Endometrial microvascular endothelial cells (primary cell): ENCODE results near the gene JADE2. TPM values are rescaled to one million over a fixed set of nuclear protein-coding genes. Genes with fewer than 3 reads are reported as not detected.

ENCODE experiments used
- in situ Hi-C: cut with HindIII; loops from 2 replicates; pipeline ENCODE4 v1.10.0; 2017; ENCODE audit warnings: low sequenced_read_pairs, low pct_unique_long_range_greater_than_20kb; ENCODE audit errors: inconsistent ontology term
- total RNA-seq: library from RNA; depleted of rRNA; stranded (reverse); fragments of >200 nt; gene quantifications from one replicate; pipeline ENCODE4 v1.2.3, GENCODE V29; 2015; ENCODE audit errors: inconsistent ontology term

JADE2 gene
- total RNA-seq, 1 donor from 2014 or later: 24.4 TPM

DNA sequence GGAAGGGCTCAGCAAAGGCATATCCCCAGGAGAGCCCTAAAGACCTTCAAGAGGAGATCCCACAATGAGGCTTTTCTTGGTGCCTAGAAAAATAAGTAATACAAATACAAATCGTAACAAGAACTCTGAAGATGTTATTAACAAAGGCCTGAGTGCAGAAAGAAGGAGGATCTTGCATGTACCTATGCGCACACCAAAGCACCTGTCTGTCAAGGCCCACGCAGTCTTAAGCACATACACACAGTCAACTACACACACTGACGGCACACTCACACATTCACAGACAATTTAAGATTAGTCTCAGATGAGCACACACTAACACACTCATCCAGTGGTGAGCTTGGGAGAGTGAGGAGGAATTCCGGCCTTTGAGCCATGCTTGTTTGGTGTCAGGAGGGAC lies 38.5 kb downstream of the JADE2 start:
- in situ Hi-C loops: no loop called here

- in situ Hi-C loops: no loop called here
Observed at GRCh38 chr5:134564396-134564795, 38.9 kb downstream of the JADE2 start.

DNA sequence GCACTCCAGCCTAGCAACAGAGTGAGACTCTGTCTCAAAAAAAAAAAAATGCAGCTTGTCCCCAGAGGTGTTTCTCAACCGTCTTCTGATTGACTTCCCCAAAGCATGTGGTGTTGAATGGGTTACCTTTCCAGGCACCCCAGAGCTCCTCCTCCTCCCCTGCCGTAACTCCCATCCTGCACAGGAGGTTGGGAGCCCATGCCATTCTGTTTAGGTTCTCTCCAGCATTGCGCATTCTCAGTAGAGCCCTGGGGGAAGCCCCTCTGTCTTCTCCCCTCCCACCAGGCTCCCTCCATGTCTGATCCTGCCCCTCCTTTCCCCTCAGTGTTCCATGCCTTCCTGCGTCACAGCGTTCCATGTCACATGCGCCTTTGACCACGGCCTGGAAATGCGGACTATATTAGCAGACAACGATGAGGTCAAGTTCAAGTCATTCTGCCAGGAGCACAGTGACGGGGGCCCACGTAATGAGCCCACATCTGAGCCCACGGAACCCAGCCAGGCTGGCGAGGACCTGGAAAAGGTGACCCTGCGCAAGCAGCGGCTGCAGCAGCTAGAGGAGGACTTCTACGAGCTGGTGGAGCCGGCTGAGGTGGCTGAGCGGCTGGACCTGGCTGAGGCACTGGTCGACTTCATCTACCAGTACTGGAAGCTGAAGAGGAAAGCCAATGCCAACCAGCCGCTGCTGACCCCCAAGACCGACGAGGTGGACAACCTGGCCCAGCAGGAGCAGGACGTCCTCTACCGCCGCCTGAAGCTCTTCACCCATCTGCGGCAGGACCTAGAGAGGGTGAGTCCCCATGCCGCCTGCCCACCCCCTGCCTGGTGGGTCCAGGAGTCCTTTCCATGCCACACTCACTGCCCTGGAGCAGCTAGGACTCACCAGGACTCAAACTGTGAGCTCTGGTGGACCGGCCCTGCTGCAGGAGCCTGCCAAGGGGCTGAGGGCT lies 40.6 kb downstream of the JADE2 start:
- in situ Hi-C loops: no loop called here

DNA sequence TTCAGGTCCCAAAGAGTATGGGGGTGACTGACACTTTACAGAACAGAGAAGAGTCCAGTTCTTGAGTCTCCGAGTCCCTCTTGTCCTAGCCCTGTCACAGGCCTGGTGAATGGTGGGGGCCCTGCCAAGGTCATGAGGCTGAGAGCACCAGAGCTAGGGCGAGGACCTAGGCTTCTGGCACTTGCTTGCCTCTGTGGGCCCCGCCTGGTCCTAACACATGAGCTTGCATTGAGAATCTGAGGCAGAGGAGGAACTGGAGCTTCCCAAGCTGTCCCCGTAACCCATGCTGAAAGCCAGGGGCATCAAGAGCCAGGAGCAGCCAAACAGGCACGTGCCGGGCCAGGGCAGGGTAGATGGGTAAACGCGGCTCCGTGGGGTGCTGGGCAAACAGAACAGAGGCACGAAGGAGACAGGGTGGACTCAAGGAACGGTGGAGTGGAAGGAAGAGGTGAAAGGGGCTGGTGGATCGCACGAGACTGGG lies 41.3 kb downstream of the JADE2 start:
- in situ Hi-C loops: no loop called here

DNA sequence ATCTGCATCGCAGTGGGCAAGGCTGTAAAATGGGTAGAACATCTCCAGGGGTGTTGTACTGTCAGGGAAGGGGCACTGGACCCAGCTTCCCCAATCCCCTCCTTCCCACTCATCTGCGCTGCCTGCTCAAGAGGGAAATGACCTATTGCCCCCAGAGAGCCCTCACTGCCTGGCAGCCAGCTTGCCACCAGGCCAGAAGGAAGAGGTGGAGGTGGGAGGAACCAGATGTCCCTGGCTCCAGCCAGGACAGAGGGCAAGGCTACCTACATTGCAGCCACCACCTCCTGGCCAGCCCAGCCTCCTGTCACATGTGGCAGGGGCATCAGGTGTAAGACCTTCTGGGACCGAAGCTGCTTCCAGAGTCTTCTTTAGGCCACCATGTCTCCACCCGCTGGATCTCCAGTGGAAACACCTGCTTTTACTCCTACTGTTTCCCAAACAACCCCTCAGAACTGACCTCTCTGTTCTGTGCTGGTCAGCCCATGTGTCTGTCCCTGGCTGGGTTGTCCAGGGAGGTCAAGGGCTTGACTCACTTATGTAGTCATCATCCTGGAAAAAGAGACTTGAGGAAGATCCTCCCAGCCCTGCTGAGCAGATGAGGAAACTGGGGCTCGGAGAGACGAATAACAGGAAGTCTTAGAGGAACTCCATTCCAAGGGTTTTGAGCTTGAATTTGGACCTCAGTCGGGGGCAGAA lies 42.3 kb downstream of the JADE2 start:
- in situ Hi-C loops: no loop called here

GRCh38 chr5:134568337-134568700 lies 42.8 kb downstream of the JADE2 start:
- in situ Hi-C loops: no loop called here

DNA sequence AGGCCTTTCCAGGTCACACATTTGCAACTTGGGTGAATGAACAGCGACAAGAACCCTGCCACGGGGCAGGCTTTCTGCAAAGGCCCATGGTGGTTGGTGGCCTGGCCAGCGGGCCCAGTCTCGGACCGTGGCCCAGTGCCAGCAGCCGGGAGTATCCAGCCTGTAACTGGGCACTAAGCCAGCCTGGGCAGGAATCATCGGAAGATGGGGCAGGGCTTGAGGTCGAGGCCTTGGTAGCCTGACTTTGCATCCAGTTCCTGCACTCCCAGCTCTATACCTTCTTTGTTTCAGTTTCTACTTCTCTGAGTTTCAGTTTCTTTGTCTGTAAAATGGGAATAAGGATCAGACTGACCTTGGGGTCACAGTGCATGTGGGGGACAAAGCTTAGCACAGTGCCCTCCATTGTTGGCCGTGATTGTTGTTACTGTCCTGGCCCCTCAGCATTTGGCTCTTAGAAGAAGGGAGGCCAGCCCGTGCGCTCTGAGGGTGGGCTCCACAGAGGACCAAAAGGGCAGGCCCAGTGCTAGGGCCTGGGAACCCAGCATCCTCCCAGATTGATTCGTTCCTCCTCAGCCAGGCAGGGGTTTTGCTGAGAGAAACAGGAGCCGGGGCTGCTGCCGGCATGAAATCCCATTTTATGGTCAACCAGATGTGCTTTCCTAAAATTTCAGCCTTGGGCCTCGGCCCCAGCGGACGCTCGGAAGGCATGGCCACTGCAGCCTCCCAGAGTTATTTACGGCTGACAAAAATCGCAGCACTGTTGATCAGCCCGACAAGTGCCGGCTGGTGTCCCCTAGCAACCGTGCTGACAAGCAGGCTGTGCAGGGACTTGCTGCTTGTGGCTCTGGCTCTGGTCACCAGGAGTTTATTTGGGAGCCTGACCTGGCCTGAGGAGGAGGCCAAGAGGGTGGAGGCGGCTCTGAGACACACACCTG lies 43.6 kb downstream of the JADE2 start:
- in situ Hi-C loops: no loop called here

- in situ Hi-C loops: no loop called here
Observed at GRCh38 chr5:134569758-134570364, 44.4 kb downstream of the JADE2 start.

DNA sequence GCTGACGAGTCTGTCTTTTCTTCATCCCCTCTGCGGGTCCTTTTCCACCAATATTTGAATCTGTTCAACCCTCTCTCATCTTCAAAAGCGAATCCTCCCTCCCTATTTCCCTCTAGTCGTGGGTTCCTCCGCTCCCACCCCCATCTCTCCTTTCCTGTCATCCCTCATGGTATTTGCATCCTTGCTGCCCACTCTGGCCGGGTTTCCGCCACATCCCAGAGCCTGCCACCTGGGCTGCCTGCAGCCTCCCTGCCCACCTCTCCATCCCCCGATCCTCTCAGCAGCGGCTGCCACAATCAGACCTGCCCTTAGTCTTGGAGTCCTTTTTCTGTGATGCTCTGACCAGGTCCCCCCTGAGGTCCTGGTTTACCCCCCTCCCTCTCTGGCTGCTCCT lies 44.9 kb downstream of the JADE2 start:
- in situ Hi-C loops: no loop called here

DNA sequence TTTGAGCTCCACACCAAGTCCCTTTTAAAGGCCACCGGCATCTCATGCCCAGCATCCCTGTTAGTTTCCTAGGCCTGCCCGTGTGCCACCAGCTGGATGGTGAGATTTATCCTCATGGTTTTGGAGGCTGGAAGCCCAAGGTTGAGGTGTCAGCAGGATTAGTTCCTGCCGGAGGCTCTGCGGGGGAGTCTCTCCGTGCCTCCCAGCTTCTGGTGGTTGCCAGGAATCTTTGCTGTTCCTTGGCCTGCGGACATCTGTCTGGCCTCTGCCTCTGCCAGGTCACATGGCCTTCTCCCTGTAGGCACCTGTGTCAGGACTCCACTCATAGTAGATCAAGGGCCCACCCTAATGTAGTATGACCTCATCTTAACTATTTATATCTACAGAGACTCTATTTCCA lies 45.4 kb downstream of the JADE2 start:
- in situ Hi-C loops: no loop called here

GRCh38 chr5:134571693-134572405 lies 46.4 kb downstream of the JADE2 start:
- in situ Hi-C loops: no loop called here

DNA sequence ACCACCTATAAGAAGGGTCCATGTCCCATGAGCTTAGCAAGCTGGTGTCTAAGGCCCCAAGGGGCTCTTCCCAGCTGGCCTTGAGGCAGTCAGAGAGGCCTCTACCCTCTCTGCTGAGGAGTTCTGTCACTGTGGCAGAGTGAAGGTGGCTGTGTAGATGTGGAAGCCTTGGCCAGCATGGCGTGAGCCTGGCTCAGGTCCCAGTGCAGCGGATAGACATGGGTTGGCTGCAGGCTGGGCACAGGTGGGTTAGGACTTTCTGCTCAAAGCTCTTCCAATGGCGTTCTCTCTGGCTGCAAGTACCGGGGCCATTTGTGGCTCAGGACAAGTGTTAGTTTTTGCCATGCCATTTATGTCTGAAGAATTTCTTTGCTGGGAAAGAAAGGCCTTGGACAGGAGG lies 47.3 kb downstream of the JADE2 start:
- in situ Hi-C loops: no loop called here

- in situ Hi-C loops: no loop called here
Observed at GRCh38 chr5:134574521-134574920, 49.1 kb downstream of the JADE2 start.

DNA sequence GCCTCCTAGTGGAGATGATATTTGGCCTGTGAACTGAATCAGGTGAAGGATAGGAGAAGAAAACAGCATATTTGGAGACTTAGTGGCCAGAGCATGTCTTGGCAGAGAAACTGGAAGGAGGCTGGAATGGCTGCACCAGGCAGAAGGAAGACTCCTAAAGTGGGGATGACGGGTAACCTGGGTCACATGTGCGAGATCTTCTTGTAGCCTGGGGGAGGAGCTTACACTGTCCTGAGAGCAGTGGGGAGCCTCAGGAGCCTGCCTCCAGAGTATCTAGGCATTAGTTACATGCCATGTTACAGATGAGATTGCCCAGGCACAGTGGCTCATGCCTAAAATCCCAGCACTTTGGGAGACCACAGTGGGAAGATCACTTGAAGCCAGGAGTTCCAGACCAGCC lies 49.8 kb downstream of the JADE2 start:
- in situ Hi-C loops: no loop called here

- in situ Hi-C loops: no loop called here
Observed at GRCh38 chr5:134576386-134577021, 51.0 kb downstream of the JADE2 start.

DNA sequence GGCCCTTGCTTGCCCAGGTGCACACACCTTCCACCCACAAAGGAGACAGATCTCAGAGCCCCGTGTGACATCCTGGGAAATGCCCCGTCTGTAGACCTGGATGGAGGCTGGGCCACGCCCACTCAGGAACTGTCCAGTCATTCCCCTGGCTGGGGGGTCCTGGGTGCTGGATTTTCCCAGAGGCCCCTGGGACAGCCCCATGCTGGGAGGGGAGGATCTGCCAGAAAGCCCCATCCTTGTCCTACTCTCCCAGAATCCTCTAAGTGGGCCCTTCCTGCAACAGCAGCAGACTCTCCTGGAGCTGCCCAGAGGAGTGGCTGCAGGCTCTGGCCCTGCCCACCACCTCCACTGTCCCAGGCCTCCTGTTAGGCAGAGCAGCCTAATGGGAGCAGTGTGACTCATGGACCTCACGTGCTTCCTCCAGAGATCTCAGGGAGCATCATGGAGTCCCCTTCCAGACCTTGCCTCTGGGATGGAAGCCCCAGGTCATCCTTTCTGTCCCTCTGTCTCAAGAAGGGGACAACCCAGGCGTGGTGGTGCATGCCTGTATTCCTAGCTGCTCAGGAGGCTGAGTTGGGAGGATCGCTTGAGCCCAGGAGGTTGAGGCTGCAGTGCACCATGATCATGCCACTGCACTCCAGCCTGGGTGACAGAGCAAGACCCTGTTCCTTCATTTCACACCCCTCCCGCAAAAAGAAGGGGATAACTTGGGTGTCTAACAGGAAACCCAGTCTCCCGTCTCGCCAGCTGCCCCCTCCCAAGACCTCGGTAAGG lies 51.7 kb downstream of the JADE2 start:
- in situ Hi-C loops: no loop called here
